Fibroblast of skin of abdomen (primary cell): ENCODE measurements around the gene NFAM1.
A peak's percentile ranks its signal among the peaks of the same experiment; 100 is the strongest.

Experiments
- DNase-seq: peaks from one replicate; pipeline ENCODE4 v3.0.0-alpha.2; 2013

The NFAM1 gene

DNA sequence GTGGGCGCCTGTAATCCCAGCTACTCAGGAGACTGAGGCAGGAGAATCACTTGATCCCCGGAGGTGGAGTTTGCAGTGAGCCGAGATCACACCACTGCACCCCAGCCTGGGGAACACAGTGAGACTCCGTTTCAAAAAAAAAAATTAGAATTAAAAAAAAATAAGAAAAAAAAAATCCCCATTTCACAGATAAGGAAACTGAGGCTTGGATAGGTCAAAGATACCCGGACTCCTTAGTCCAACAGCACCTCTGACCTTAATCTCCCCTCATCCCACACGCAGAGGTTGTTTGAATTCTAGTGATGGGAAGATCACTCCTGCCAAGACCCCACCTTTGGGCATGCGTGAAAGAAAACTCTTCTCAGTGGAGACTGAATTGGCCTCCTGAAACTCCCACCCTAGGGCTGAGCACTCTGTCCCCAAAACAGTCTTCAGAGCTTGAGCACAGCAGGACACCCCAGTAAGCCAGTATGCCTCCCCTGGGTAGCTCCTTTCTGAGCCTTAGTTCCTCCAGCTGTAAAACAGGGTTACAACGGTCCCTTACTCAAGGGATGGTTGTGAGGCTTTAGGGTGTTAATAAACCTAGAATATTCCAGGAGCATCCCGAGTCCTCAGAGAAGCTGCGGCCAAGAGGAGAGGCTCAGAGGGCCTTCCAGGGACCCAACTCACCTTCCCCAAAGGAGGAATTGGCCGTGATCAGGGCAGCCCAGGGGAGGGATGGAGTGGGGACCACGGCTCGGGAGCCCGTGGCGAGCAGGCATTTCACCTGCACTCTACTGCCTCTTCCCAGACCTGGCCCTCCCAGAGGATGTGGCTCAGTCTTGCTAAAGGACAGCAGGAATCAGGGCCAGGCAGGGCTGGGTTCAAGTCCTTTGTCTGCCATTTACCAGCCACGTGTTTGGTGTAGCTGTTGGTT, 73.3 kb downstream of the NFAM1 start:
- no peak for DNase-seq

DNA sequence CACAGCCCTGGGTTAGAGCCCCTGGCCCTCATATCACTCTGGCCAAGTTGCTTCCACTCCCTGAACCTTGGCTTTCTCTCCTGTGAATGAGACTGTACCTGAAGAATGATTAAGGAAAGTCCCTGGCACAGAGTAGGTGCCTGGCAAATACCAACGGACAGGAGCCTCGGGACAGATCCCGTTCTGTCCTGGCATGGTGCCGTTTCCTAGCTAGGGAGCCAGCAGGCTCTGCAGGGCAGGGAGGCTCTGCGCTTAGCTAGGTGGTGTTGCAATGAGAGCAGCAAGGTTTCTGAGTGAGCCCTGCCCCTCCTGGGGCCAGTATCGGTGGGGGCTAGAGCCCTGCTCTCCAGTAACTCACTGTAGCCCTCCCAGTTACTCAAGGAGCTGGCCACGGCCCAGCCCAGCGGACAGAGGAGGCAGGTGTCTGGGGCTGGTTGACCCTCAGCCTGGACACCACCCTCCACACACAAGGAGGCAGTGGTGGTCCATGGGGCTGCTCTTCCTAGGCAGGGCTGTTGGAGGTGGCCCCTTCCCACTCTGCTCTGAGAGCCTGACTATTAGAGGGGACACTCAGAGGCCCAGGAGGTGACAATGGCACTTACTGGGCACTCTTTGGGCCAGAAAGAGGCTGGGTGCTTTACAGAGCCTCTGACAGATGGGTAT, 74.4 kb downstream of the NFAM1 start:
- DNase-seq: no peak

DNA sequence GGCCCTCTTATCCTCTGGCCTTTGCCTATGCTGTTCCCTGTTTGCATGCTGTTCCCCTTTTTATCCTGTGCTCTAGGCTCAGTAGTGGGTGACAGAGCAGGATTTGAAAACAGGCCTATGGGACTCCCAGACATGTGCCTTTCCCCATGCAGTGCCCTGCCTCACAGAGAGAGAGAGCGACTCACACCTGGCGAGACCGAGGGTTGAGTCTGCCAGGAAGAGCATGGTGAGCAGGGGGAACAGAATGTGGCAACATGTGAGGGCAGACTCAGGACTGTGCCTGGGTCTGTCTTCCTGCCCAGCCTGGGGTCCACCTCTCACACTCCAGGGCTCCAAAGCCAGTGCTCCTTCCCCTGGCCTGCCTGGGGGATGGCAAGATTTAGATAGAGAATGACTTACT, 75.0 kb downstream of the NFAM1 start:
- no peak for DNase-seq

DNA sequence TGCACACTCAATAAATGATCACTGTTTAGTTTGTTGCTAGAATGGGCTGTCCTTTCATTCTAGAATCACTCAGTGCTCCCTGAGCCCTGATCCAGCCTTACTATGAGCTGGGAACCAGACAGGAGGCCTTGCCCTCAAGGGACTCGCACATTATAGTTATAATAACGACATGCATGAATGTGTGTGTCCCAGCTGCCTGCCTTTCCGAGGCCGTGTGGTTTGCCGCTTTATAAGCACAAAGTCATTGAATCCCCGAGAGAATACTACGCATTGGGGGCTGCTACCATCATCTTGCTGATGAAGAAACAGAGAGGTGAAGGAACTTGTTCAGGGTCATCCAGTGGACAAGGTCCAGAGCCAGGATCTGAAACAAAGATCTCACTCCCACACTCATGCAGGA, 75.7 kb downstream of the NFAM1 start:
- no peak for DNase-seq

DNA sequence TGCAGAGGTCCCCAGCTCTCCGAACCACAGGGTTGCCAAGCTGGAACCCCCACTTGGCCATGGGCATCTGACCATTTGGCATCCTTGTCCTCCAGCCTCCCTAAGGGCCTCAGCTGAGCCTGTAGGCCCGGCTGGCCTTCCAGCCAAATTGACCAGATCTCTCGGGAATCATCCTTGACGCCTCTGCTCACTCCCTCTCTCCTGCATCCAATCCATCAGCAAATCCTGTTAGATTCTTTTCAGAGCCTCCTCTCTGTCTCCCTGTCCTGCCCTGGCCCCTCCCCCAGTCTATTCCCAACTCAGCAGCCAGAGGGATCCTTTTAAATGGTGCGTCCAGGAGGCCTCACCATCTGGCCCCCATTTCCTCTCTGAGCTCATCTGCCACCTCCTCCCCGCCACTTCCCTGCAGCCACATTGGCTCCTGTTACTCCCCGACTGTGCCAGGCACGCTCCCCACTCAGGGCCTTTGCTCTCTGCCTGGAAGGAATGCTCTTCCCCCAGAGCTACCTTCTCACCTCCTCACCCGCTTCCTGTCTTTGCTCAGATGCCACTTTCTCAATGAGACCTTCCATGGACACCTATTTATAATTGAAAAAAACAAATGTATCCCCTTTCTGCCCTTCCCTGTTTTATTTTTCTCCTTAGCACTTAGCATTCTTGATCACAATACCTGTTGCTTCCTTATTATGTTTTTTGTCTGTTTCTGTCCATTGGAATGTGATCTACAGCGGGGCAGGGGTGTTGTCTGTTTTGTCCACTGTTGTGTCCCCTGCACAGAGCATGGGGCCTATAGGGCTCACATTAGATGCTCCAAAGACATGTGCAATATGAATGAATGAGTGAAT, 78.1 kb downstream of the NFAM1 start:
- DNase-seq: peak; percentile 74

DNA sequence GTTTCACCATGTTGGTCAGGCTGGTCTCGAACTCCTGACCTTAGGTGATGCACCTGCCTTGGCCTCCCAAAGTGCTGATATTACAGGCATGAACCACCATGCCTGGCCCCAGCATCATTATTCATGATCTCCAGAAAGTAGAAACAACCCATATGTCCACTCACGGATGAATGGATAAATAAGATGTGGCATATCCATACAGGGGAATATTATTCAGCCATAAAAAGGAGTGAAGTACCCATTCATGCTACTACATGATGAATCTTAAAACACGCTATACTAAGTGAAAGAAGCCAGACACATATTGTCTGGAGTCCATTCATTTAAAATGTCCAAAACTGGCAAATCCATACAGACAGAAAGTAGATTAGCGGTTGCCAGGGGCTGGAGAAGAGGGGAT, 81.8 kb downstream of the NFAM1 start:
- no peak for DNase-seq

DNA sequence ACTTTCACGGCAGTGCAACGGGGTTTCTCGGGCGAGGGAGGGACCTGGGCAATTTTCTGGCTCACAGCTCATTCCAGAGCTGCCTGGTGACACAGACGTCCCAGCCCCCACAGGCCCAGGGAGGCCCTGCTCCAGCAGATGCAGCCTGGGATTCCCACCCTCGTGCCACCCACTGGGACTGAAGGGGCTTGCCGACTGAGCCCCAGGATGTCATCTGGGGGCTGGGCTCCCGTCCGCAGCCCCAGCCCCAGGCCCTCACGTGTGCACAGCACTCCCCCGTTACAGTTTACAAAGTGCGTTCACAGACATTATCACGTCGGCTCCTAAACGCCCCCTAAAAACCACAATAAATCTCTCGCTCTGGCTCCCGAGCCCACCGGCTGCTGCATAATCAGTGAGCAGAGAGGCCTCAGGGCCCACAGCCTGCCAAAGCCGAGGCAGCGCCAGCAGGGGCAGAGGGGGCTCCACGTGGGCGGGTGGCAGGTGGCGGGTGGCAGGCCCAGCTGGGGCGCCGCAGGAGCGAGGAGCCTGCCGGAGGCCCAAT, 84.8 kb downstream of the NFAM1 start:
- no peak for DNase-seq

DNA sequence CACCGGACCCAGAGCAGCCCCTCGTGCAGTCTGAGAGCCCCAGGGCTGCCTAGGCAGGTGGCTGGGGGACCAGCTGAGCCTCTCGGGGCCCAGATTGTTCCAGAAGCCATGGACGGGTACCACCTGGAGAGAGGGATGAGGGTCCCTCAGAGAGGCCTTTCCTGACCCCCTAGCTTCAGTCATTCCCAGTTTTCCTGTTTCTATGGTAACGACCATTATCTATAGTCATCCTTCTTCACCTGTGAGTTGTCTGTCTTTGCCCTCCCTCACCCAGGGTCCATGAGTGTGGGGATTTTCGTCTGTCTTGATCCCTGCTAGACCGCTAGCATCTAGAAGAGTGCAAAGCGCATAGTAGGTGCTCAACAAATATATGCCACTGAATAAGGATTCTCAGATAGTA, 85.5 kb downstream of the NFAM1 start:
- DNase-seq: no peak

DNA sequence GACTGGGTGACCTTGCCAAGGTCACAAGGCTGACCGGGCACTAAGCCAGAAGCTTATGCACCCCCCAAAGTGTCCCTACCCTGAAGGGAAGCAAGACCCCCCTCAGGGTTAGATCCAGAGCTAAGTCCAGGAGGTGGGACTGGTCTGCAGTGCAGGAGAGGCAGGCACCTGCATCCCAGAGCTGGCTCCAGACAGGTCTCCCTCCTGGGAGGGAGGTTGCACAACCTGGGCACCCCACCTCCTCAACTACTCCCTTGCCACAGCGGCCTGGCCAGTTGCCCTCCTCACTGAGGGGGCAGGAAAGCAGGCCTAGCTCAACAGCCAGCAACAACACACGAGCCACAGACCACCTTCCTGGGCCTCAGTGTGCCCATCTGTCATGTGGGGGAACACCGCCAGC, 86.7 kb downstream of the NFAM1 start:
- DNase-seq: no peak

DNA sequence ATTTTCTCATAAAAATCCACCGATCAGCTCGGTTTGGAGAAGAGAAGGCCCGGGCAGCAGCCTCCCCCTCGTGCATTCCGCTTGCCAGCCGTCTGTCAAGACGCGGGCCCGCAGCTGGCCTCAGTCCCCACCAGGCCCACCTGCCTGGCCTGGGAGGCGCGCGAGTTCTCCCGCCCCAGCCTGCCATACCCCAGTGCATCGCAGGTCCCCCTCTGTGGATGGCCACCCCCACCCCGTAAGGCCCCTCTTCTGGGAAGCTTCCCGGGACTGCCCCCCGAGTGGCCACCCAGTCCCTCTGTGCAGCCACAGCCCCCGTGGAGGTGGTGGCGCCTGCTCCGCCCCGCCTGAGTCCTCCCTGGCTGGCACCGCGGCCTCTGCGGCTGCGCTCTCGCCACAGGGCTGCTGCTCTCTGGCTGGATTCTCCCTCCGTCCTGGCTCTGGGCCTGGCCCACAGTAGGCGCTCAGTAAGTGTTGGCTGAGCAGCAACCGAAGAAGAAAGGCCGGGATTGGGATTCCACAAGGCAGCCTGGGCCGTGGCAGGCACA, 87.8 kb downstream of the NFAM1 start:
- no peak for DNase-seq

DNA sequence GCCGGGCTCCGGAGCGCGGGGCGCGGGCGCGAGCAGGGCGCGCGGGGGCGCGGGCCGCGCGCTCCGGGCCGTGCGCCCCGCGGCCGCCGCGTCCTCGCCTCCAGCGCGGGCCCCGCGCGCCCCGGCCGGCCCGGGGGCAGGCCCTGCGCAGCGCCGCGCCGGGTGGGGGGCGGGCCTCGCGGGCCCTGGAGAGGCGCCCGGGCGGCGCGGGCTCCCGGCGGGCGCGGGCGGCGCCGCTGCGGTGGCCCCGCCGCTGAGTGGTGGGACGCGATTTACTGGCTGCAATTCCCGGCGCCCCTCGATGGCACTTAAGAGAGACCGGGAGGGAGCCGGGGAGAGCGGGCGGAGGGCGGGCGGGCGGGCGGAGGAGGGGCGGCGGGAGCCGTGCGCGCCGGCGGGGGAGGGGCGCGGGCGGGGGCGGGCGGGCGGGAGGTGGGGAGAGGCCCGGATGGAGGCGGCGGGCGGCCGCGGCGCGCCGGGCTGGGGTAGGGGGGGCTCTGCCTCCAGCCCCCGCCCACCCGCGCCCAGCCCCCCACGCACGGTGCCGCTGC, 88.6 kb downstream of the NFAM1 start:
- peak; percentile 41 for DNase-seq

DNA sequence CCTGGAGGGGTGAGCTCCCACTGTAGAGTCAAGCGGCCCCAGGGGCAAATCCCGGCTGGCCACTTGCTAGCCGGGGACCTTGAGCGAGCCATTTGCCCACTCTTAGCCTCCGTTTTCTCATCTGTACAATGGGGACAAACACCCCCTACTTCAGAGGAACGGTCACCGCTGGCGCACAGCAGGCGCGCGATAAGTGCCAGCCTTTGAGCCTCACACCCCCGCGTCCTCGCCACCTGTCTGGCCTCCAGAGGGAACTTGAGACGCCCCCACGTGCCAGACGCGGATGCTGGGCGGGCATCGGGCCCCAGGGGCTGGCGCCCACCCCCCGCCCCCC, 89.1 kb downstream of the NFAM1 start:
- no peak for DNase-seq

DNA sequence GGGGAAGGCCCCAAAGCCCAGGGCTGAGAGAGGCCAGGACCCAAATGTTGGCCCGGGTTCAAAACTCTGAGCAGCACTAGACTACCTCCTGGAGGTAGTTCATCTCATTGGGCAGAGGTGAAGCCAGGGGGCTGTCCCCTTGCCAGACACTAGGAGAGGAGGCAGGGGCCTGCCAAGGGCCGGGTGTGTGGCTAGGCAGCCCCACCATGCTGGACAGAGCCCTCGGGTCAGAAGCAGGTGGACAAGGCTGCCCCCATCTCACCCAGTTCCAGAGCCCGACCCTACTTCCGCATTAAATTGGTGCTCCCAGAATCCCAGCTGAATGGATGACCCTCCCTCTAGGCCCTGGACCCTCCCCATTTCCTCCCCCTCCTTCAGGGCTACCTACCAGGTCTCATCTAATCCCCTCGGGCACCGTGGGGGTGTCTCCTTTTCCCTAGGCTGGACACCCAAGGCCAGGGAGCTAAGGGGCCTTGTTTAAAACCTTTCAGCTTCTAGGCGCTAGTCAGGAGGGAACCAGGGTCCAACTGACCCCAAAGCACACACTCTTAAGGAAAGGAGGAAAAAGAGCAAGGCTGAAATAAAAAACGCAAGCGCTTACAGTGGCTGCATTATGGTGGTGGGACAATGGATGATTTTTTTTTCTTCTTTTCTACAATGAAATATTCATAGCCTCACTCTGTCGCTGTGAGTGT, 89.6 kb downstream of the NFAM1 start:
- DNase-seq: no peak

DNA sequence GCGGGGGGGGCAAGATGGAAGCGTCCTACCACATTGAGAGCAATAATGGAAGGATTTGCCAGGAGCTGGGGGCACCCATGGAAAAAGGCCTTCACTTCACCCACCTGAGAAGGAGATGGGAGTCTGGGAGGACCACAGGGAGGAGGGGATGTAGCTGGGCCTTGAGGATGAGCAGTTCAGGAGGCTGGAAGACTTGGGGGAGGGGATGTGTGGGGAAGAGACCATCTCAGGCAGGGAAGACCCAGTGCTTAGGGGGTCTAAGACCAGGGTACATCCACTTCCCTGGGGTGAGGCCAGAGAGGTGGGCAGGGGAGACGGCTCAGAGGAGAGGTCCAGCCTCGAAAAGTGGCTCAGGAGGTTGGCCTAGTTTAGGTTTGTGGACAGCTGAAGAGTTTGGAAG, 90.4 kb downstream of the NFAM1 start:
- no peak for DNase-seq

DNA sequence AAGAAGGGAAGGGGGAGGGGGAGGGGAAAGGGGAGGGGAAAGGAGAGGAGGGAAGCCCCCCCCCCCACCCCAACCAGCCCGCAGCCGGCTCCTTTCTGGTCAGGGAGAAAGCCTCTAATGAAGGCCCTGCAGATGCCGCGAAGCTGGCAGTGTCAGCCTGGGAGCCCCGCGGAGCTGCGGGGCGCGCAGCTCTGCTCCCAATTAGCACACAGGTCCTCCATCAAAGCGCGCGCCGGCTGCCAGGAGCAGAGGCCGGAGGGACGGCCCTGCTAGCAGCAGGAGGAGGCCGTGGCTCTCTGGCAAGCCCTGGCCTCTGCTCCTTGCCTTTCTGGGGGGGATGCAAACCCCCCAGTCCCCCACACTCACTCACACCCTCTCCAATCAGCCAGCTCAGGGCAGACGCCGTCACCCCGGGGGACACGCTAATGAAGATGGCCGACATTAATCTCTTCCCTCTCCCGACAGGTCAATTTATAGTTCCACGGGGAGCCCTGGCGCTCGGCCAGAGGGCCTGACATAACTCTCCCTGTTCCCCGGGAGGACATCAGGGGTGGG, 91.3 kb downstream of the NFAM1 start:
- no peak for DNase-seq

DNA sequence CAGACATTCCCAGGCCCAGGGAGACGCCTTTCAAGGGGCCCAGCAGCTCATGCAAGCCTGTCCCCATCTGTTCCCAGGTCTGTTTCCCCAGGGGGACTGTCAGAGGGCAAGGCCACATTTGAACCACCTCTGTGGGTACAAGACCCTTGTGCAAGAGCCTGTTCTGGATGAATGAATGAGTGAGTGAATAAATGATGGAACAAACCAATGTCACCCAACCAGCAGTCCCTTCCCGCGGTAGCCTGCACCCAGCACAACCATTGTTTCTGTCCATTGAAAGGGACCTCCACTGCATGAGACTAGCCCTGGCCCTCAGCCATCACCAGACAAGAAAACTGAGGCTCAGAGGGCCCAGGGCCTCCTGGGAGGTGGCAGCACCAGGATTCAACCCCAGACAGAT, 92.1 kb downstream of the NFAM1 start:
- DNase-seq: no peak

DNA sequence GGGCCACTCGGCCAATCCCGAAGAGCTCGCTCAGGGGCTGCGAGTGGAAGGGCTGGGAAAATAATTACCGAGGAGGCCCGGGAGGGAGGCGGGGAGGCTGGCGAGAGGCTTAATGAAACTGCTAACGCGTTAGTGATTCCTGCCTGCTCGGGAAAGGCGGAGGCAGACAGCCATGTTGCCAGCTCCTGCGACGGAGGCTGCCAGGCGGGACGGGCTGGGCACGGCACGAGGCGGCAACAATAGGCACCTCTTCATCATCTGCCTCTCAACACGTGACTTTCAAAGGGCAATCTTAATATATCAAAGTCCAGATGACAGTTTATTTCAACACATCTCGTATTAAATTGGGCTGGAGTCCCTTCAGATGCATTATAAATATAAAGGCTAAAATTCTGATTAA, 93.7 kb downstream of the NFAM1 start:
- DNase-seq: no peak

DNA sequence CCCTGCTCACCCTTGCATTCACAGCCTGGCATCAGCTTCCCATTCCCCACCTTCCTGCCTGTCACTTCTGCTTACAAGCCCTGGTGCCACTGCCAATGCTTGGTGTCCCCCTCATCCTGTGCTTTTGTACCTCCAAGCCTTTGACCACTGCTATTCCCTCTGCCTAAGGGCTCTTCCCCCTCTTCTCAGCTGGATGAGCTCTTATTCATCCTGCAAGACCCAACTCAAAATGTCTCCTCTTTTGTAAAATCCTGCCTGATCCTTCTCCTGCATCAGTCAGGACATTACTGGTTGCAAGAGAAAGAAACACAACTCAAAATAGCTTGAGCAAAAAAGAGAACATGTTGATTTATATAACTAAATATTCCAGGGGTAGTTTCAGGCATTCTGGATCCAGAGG, 94.8 kb downstream of the NFAM1 start:
- no peak for DNase-seq

DNA sequence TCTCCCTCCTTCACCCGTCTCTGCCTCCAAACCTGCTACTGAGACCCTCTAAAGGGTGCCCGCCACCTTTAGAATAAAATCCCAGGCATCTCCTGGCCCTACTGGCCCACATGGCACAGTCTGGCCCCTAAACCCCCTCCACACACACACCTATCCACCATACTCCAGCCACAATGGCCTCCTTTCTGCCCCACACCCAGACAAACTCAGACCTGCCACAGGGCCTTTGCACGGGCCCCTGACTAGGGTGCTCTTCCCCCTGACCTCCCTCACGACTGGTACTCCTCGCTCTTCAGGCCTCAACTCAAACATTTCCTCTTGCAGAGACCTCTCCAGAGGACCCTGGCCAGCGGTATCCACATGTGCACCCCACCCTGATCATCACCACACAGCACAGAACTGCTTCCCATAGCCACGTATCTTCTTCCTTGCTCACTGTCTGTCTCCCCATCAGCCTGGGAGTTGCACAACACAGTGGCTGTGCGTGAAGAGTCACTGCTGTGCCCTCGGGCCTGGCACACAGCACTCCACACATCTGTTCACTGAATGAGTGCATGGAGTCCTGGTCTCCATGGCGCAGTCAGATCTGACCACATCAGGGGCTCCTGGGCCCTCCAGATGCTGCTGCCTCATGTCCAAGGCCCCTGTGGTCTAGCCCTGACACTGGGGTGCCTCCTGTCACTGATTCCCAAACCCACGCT, 95.5 kb downstream of the NFAM1 start:
- no peak for DNase-seq

DNA sequence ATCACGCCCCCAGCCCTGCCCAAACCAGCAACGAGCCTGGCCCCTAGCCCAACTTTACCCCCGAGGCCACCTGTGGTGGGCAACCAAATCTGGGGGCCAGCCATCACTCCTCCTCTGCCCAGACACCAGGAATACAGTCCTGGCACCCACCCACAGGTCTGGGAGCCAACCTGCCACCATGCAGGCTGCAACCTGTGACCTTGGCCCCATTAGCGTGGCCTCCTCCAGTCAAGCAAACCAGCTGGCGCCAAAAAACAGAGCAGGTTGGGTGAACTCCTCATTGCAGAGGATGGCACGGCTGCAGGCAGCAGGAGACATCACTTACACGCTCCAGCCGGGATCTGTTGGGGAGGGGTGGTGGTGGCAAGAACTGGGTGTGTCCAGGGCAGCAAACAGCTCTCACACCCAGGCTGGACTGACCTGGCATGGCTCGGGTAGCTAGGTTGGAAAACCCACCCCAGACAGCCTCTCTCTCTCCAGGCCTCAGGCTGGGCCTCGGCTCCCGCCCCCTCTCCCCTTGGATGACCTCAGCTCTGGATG, 96.3 kb downstream of the NFAM1 start:
- no peak for DNase-seq
